ENCODE data around the gene PIGT. TPM values are rescaled to one million over a fixed set of nuclear protein-coding genes. Genes with fewer than 3 reads are reported as not detected.

PIGT gene
- total RNA-seq, 2 donors from 2014 or later: 83.3 to 90.1 TPM

DNA sequence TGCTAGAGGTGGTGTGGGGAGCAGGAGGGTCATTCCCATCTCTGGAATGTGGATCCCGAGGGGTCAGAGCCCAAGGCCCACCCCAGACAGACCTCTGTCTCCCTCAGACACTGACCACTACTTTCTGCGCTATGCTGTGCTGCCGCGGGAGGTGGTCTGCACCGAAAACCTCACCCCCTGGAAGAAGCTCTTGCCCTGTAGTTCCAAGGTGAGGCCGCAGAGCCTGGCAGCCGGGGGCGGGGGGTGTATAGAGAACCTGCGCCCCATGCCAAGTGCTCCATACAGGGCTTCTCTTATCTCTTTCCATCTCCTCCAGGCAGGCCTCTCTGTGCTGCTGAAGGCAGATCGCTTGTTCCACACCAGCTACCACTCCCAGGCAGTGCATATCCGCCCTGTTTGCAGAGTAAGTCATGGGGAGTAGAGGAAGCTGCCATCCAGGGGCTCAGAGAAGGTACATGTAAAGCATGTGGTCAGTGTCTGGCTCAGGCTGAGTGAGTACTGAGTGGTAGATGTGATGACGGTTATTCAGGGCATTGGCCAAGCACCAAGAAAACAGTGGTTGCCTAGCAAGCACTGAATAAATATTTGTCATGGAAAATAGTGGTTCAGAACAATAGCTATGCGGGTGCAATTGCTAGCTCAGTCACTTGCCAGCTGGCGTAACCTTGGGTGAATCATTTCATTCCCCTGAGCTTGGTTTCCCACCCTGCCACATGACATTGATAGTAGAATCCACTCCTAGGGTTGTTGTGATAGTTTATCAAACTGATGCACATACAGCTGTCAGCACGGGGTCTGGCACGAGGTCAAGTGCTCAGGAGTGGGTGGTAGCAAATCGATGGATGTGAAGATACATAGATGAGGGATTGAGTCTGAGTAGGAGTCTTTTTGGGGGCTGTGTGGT lies 3.5 kb downstream of the PIGT start:
- Mint-ChIP-seq H3K4me1 (peaks cover 4% of the 10 kb centered on the region), H3K27ac (no peak overlapping the region), H3K27me3 (ENCODE audit: insufficient read depth) (no peaks in the 10 kb centered on the region), H3K4me3 (no peak overlapping the region), H3K36me3 (ENCODE audit: low read depth) (peaks cover 46% of the 10 kb centered on the region), H3K9me3 (no peaks in the 10 kb centered on the region)
- no peak overlapping the region for H3K9ac ChIP-seq (ENCODE audit: extremely low read depth, low read length, poor library complexity, severe bottlenecking)
- no peak overlapping the region for H3K27ac ChIP-seq (ENCODE audit: low read depth, low read length)
- no peaks in the 10 kb centered on the region for H3K27me3 ChIP-seq (ENCODE audit: control insufficient read depth, insufficient read depth, low read length, poor library complexity, severe bottlenecking)
- no peaks in the 10 kb centered on the region for H3K9me3 ChIP-seq (ENCODE audit: control insufficient read depth, low read length)
- TF ChIP-seq, protein P1, sequence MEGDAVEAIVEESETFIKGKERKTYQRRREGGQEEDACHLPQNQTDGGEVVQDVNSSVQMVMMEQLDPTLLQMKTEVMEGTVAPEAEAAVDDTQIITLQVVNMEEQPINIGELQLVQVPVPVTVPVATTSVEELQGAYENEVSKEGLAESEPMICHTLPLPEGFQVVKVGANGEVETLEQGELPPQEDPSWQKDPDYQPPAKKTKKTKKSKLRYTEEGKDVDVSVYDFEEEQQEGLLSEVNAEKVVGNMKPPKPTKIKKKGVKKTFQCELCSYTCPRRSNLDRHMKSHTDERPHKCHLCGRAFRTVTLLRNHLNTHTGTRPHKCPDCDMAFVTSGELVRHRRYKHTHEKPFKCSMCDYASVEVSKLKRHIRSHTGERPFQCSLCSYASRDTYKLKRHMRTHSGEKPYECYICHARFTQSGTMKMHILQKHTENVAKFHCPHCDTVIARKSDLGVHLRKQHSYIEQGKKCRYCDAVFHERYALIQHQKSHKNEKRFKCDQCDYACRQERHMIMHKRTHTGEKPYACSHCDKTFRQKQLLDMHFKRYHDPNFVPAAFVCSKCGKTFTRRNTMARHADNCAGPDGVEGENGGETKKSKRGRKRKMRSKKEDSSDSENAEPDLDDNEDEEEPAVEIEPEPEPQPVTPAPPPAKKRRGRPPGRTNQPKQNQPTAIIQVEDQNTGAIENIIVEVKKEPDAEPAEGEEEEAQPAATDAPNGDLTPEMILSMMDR (conservative IDR thresholded peaks at IDR 0.05): no peak
- 91 to 95% methylated on average over 11 to 17 of the region's 17 CpGs for WGBS, 2 experiments (ENCODE audit: insufficient coverage in 1 of 2, insufficient read length in 1 of 2)
- no peak for DNase-seq
- peaks cover 62% of the 10 kb centered on the region for H3K36me3 ChIP-seq (ENCODE audit: control insufficient read depth, insufficient read depth, low read length)
- H3K4me1 ChIP-seq (ENCODE audit: control insufficient read depth, insufficient read depth, low read length): no peaks in the 10 kb centered on the region
- H3K4me3 ChIP-seq (ENCODE audit: low read length): no peak overlapping the region

DNA sequence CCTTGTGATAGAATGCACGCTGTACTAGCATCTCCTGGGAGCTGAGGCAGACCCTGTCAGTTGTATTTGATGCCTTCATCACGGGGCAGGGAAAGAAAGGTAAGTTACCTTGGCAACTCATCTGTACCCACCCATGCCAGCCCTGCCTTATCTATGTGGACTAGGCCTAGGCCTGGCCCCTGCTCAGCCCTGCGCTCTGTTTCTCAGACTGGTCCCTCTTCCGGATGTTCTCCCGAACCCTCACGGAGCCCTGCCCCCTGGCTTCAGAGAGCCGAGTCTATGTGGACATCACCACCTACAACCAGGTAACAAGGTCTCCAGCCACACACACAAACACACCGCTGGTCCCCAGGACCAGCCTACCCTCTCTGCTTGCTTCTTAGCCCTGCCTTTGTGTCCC lies 4.2 kb downstream of the PIGT start:
- H3K27me3 ChIP-seq (ENCODE audit: control insufficient read depth, insufficient read depth, low read length, poor library complexity, severe bottlenecking): no peaks in the 10 kb centered on the region
- no peaks in the 10 kb centered on the region for H3K27me3 Mint-ChIP-seq (ENCODE audit: insufficient read depth)
- H3K36me3 ChIP-seq (ENCODE audit: control insufficient read depth, insufficient read depth, low read length): peaks cover 66% of the 10 kb centered on the region
- H3K4me3 Mint-ChIP-seq: no peak overlapping the region
- H3K4me3 ChIP-seq (ENCODE audit: low read length): no peak overlapping the region
- H3K4me1 Mint-ChIP-seq: peaks cover 4% of the 10 kb centered on the region
- H3K9me3 ChIP-seq (ENCODE audit: control insufficient read depth, low read length): no peaks in the 10 kb centered on the region
- TF ChIP-seq, protein P1 (conservative IDR thresholded peaks at IDR 0.05): no peak
- DNase-seq: no peak
- H3K27ac ChIP-seq (ENCODE audit: low read depth, low read length): no peak overlapping the region
- no peaks in the 10 kb centered on the region for H3K4me1 ChIP-seq (ENCODE audit: control insufficient read depth, insufficient read depth, low read length)
- H3K9ac ChIP-seq (ENCODE audit: extremely low read depth, low read length, poor library complexity, severe bottlenecking): no peak overlapping the region
- no peak overlapping the region for H3K27ac Mint-ChIP-seq
- no peaks in the 10 kb centered on the region for H3K9me3 Mint-ChIP-seq
- WGBS, 2 experiments (ENCODE audit: insufficient coverage in 1 of 2, insufficient read length in 1 of 2): 94 to 100% methylated on average over 3 to 8 of the region's 8 CpGs
- H3K36me3 Mint-ChIP-seq (ENCODE audit: low read depth): peaks cover 51% of the 10 kb centered on the region

DNA sequence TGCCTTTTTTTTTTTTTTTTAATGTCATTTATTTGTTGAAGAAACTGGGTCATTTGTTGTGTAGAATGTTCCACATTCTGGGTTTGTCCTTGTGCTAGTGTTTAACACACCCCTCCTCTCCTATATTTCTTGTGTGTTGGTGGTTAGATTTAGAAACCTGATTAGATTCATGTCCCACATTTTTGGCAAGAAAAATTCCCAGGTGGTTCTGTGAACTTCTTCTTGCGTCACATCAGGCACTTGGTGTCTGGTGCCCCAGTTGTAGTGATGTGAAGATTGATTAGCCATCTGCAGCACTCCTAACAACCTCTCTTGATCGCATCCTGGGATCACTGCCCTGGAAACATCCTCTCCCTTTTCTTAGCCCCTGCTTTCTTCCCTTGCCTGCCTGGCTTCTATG lies 7.8 kb downstream of the PIGT start:
- H3K9me3 Mint-ChIP-seq: no peaks in the 10 kb centered on the region
- no peak overlapping the region for H3K4me3 Mint-ChIP-seq
- Histone ChIP-seq H3K9me3 (ENCODE audit: control insufficient read depth, low read length) (no peaks in the 10 kb centered on the region), H3K4me1 (ENCODE audit: control insufficient read depth, insufficient read depth, low read length) (no peaks in the 10 kb centered on the region), H3K9ac (ENCODE audit: extremely low read depth, low read length, poor library complexity, severe bottlenecking) (no peak overlapping the region), H3K27me3 (ENCODE audit: control insufficient read depth, insufficient read depth, low read length, poor library complexity, severe bottlenecking) (no peaks in the 10 kb centered on the region), H3K27ac (ENCODE audit: low read depth, low read length) (no peak overlapping the region), H3K4me3 (ENCODE audit: low read length) (no peak overlapping the region), H3K36me3 (ENCODE audit: control insufficient read depth, insufficient read depth, low read length) (peaks cover 67% of the 10 kb centered on the region)
- no peaks in the 10 kb centered on the region for H3K27me3 Mint-ChIP-seq (ENCODE audit: insufficient read depth)
- 93% methylated on average over 2 of the region's 2 CpGs; no CpG with 5 or more reads in 1 of the 2 experiments for WGBS, 2 experiments (ENCODE audit: insufficient coverage in 1 of 2, insufficient read length in 1 of 2)
- no peak for DNase-seq
- no peak overlapping the region for H3K27ac Mint-ChIP-seq
- peaks cover 52% of the 10 kb centered on the region for H3K36me3 Mint-ChIP-seq (ENCODE audit: low read depth)
- H3K4me1 Mint-ChIP-seq: peaks cover 6% of the 10 kb centered on the region
- TF ChIP-seq, protein P1 (conservative IDR thresholded peaks at IDR 0.05): no peak

All from endodermal cell (in vitro differentiated cells).